Omental fat pad (tissue), 4 donors: Measurements from ENCODE around the gene MSLN. TPM values are rescaled to one million over a fixed set of nuclear protein-coding genes. Genes with fewer than 3 reads are reported as not detected.

Experiments
- ATAC-seq: fragments of 150-250 bp; one replicate; pipeline ENCODE4 v1.9.1; 2016; ENCODE audit warnings: mild to moderate bottlenecking, moderate library complexity; ENCODE audit not compliant: low FRiP score
- DNase-seq: peaks from one replicate; pipeline ENCODE4 v3.0.0-alpha.2; 2019; ENCODE audit warnings: low spot score
- CTCF ChIP-seq, 3 donors: fragments of 450-650 bp; IDR thresholded peaks; one replicate each; pipeline ENCODE4 v1.5.1; 2016 to 2017; ENCODE audit warnings: antibody characterized with exemption in 3 of 3, mild to moderate bottlenecking in 3 of 3, moderate library complexity in 2 of 3
- small RNA-seq: library from RNA; depleted of rRNA; stranded (forward); fragments of <200 nt; gene quantifications from one replicate; pipeline ENCODE3, GENCODE V24; 2016
- total RNA-seq, 4 donors: library from RNA; depleted of rRNA; stranded (reverse); fragments of >200 nt; gene quantifications; one replicate each; pipeline ENCODE4 v1.1.0, GENCODE V29; 2016

The MSLN gene
- total RNA-seq, 4 donors from 2014 or later, result 1.1 to 355 (median 129) TPM

DNA sequence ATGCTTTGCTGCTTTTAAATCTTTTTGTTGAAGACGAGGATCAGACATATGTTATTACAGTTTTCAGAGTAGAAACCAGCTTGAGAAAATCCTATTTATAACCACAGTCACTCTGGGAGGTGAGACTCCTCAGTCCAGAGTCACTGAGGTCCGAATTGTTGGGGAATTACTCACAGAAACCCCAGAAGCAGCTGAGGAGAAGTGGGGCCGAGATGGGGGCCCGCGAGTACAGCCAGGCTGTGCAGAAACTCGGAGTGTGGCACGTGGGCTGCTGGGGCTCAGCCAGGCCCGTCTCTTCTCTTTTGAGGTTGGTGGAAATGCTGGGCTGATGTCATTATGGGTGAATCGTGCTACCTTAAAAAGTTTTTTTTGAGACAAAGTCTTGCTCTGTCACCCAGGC, 54.4 kb downstream of the MSLN start:
- ATAC-seq, result no peak
- DNase-seq, result no peak
- TF ChIP-seq CTCF (IDR thresholded peaks at IDR 0.05), result no peak

DNA sequence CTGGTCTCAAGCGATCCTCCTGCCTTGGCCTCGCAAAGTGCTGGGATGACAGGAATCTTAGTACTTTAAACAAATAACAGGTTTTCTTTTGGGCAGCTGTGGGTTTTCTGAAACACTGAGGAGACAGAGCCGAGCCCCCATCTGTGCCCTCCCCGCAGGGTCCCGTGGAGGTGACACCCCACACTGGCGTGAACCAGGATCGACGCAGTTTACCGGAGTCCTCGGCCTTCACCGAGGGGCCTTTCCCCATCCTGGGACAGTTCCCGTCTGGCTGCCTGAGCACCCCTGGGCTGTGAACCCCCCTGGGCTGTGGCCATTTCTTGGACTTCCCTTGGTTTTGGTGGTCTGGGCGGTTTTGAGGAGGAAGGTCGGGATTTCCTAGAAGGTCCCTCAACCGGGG, 55.3 kb downstream of the MSLN start:
- no peak for TF ChIP-seq CTCF (IDR thresholded peaks at IDR 0.05)
- no peak for DNase-seq
- no peak for ATAC-seq

- no peak for DNase-seq
- no peak for ATAC-seq
- no peak for TF ChIP-seq CTCF (IDR thresholded peaks at IDR 0.05)
Measured at GRCh38 chr16:817001-817906, 56.7 kb downstream of the MSLN start.

- no peak for DNase-seq
- TF ChIP-seq CTCF (IDR thresholded peaks at IDR 0.05), result no peak
- no peak for ATAC-seq
Measured at GRCh38 chr16:818132-818531, 57.6 kb downstream of the MSLN start.

Small RNA genes lying within 50 kb of the gene (small RNA-seq; reads per million reads assigned to genes)
- not detected for gene MIR662

Other genes with a start within 250 kb of the MSLN start
- gene CAPN15, start 233.0 kb upstream of the MSLN start, total RNA-seq, result 10 to 100 TPM; 16.4 to 87.2 (median 22.0) TPM
- under 1 TPM in 1 of 4 donors, not detected in 3; 0.19 TPM for gene PRR35, start 200.3 kb upstream of the MSLN start, total RNA-seq
- 1 to 10 TPM in 3 of 4 donors, under 1 TPM in 1; 0.24 to 5.5 (median 1.2) TPM for gene NHLRC4, start 193.7 kb upstream of the MSLN start, total RNA-seq
- 10 to 100 TPM; 22.0 to 25.1 (median 23.8) TPM for gene PIGQ, start 190.8 kb upstream of the MSLN start, total RNA-seq
- 10 to 100 TPM; 11.6 to 20.6 (median 14.8) TPM for gene RAB40C, start 170.7 kb upstream of the MSLN start, total RNA-seq
- under 1 TPM in 3 of 4 donors, not detected in 1; 0.19 to 0.63 (median 0.25) TPM for gene WFIKKN1, start 129.7 kb upstream of the MSLN start, total RNA-seq
- gene METTL26, start 124.4 kb upstream of the MSLN start, total RNA-seq, result 100 to 1,000 TPM in 3 of 4 donors, 10 to 100 TPM in 1; 75.7 to 155 (median 111) TPM
- gene MCRIP2, start 118.9 kb upstream of the MSLN start, total RNA-seq, result 10 to 100 TPM; 33.3 to 54.7 (median 41.3) TPM
- gene WDR90, start 111.4 kb upstream of the MSLN start, total RNA-seq, result 10 to 100 TPM in 3 of 4 donors, 1 to 10 TPM in 1; 7.0 to 25.1 (median 21.2) TPM
- gene RHOT2, start 92.6 kb upstream of the MSLN start, total RNA-seq, result 10 to 100 TPM; 38.8 to 86.9 (median 61.5) TPM
- gene RHBDL1, start 85.1 kb upstream of the MSLN start, total RNA-seq, result 1 to 10 TPM in 1 of 4 donors, under 1 TPM in 2, not detected in 1; 0.44 to 1.0 (median 0.96) TPM
- gene STUB1, start 80.3 kb upstream of the MSLN start, total RNA-seq, result 100 to 1,000 TPM; 119 to 161 (median 128) TPM
- gene JMJD8, start 76.4 kb upstream of the MSLN start, total RNA-seq, result 10 to 100 TPM; 65.8 to 79.6 (median 71.8) TPM
- 1 to 10 TPM; 6.7 to 8.7 (median 6.9) TPM for gene WDR24, start 70.3 kb upstream of the MSLN start, total RNA-seq
- under 1 TPM in 3 of 4 donors, not detected in 1; 0.48 to 0.75 (median 0.56) TPM for gene FBXL16, start 54.9 kb upstream of the MSLN start, total RNA-seq
- 10 to 100 TPM; 13.6 to 31.2 (median 20.5) TPM for gene METRN, start 45.6 kb upstream of the MSLN start, total RNA-seq
- gene ANTKMT, start 39.6 kb upstream of the MSLN start, total RNA-seq, result 10 to 100 TPM; 21.9 to 45.4 (median 36.2) TPM
- gene CCDC78, start 34.3 kb upstream of the MSLN start, total RNA-seq, result 1 to 10 TPM in 2 of 4 donors, under 1 TPM in 2; 0.72 to 2.4 (median 1.5) TPM
- gene HAGHL, start 33.6 kb upstream of the MSLN start, total RNA-seq, result 1 to 10 TPM in 3 of 4 donors, under 1 TPM in 1; 0.79 to 7.3 (median 4.6) TPM
- gene CIAO3, start 19.7 kb upstream of the MSLN start, total RNA-seq, result 10 to 100 TPM; 17.6 to 26.8 (median 22.1) TPM
- 10 to 100 TPM in 3 of 4 donors, 1 to 10 TPM in 1; 9.6 to 20.9 (median 13.7) TPM for gene RPUSD1, start 27.6 kb downstream of the MSLN start, total RNA-seq
- 10 to 100 TPM in 1 of 4 donors, 1 to 10 TPM in 3; 2.8 to 10.7 (median 4.6) TPM for gene CHTF18, start 27.9 kb downstream of the MSLN start, total RNA-seq
- gene GNG13, start 40.0 kb downstream of the MSLN start, total RNA-seq, result not detected
- 10 to 100 TPM; 14.9 to 33.7 (median 27.1) TPM for gene LMF1, start 210.2 kb downstream of the MSLN start, total RNA-seq
- 1 to 10 TPM in 3 of 4 donors, under 1 TPM in 1; 0.19 to 2.9 (median 1.2) TPM for gene SOX8, start 221.0 kb downstream of the MSLN start, total RNA-seq